ENCODE results near the gene SDK2.

Gene SDK2

DNA sequence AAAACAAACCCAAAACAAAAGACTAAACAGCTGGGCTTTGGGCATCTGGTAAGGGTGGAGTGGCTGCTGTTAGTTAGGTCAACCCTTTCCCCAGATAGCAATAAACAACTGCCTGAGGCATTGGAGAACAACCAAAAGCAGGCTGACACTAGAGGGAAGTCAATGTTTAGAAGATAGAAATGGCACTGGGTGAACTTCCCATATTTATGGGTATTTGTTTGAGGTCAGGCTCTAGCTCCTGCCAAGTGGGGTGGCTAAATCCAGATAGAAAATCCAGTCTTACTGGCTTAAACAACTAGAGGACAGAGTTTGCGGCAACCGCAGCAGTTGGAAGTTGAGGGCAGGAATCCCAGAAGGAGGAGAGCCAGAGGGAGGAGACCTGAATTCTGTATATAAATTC is 79.4 kb downstream of the SDK2 start:
- no peak overlapping the region for H3K4me3 ChIP-seq (ENCODE audit: low read depth, low read length)
- in situ Hi-C loops (cut with HindIII; ENCODE audit: low sequenced_read_pairs) = no loop called here
- TF ChIP-seq CTCF (IDR thresholded peaks at IDR 0.05; ENCODE audit: low read depth, low read length) = no peak
- no peak for DNase-seq (ENCODE audit: low read depth, low spot score)

- TF ChIP-seq CTCF (IDR thresholded peaks at IDR 0.05; ENCODE audit: low read depth, low read length) = no peak
- in situ Hi-C loops (cut with HindIII; ENCODE audit: low sequenced_read_pairs) = no loop called here
- no peak for DNase-seq (ENCODE audit: low read depth, low spot score)
- no peak overlapping the region for H3K4me3 ChIP-seq (ENCODE audit: low read depth, low read length)
Measured at GRCh38 chr17:73562896-73563295, 81.3 kb downstream of the SDK2 start.

GRCh38 chr17:73561111-73561510 is 83.1 kb downstream of the SDK2 start:
- TF ChIP-seq CTCF (IDR thresholded peaks at IDR 0.05; ENCODE audit: low read depth, low read length) = no peak
- DNase-seq (ENCODE audit: low read depth, low spot score) = no peak
- no peak overlapping the region for H3K4me3 ChIP-seq (ENCODE audit: low read depth, low read length)
- in situ Hi-C loops (cut with HindIII; ENCODE audit: low sequenced_read_pairs) = no loop called here

DNA sequence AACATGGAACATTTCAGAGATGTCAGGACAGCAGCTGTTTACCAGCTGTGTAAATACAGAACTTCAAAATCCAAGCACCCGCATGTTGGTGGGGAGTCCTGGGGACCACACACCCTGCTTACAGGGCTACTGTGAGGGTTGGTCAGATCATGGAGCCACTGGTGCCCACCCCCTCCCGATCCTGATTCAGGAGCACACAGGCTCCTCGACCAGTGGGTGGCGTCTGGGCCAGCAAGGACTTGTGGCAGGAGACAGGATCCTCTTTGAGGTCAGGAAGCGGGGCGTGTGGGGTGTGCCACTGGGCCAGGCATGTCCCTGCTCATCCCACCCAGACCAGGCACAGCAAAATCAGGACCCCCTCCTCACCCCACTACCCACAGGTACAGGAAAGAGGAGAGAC is 83.6 kb downstream of the SDK2 start:
- in situ Hi-C loops (cut with HindIII; ENCODE audit: low sequenced_read_pairs) = no loop called here
- no peak for DNase-seq (ENCODE audit: low read depth, low spot score)
- no peak overlapping the region for H3K4me3 ChIP-seq (ENCODE audit: low read depth, low read length)
- no peak for TF ChIP-seq CTCF (IDR thresholded peaks at IDR 0.05; ENCODE audit: low read depth, low read length)

GRCh38 chr17:73559532-73559931 is 84.7 kb downstream of the SDK2 start:
- no peak for TF ChIP-seq CTCF (IDR thresholded peaks at IDR 0.05; ENCODE audit: low read depth, low read length)
- DNase-seq (ENCODE audit: low read depth, low spot score) = no peak
- H3K4me3 ChIP-seq (ENCODE audit: low read depth, low read length) = no peak overlapping the region
- in situ Hi-C loops (cut with HindIII; ENCODE audit: low sequenced_read_pairs) = no loop called here

DNA sequence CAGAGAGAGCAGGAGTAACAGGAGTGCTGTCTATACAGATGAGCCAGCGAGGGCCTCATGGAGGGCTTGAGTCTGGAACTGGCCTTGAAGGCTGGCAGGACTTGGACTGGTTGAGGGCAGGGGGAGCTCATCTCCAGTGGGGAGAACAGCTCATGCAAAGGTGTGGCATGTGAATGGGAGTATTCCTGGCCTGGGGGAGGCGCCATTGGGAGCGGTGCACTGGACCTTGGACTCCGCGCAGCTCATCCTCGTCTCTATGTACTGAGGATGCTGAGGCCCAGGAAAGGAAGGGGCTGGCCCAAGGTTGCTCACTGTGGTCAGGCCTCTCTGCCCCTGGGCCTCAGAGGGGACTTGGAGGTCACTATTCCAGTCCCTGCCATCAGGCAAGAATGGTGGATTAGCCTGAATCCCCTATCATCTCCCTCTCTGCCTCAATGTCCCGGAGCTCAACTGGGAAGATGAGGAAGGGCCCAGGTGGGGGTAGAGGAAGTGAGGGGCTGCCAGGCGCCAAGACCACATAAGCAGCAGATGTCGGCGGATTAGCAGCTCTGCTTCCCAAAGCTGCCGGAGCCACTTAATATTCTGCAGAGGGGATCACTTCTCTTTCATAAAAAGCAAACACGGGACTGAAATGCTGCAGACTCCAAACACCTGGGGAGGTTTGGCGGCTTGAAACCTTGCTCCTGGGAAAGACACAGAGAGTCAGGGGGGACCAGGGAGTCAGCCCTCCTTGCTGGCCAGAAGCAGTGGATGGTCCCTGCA is 88.9 kb downstream of the SDK2 start:
- TF ChIP-seq CTCF (IDR thresholded peaks at IDR 0.05; ENCODE audit: low read depth, low read length) = no peak
- DNase-seq (ENCODE audit: low read depth, low spot score) = no peak
- H3K4me3 ChIP-seq (ENCODE audit: low read depth, low read length) = no peak overlapping the region
- in situ Hi-C loops (cut with HindIII; ENCODE audit: low sequenced_read_pairs) = no loop called here

All from astrocyte of the spinal cord (primary cell).